Fibroblast of mammary gland (primary cell): ENCODE measurements around the gene FAM171A2.

ENCODE experiments used
- DNase-seq: peaks from one replicate; pipeline ENCODE4 v3.0.0-alpha.2; 2010; ENCODE audit warnings: low read depth
- H3K4me3 ChIP-seq: 2 replicates; pipeline ENCODE4 v1.5.1; 2011; ENCODE audit warnings: low read depth, mild to moderate bottlenecking, low read length, moderate library complexity; ENCODE audit not compliant: control insufficient read depth
- CTCF ChIP-seq: conservative IDR thresholded peaks from 2 replicates; pipeline ENCODE4 v1.5.1; 2011; ENCODE audit warnings: low read depth, low read length, inconsistent platforms; ENCODE audit not compliant: control insufficient read depth, insufficient read depth

FAM171A2 gene

GRCh38 chr17:44387804-44388203, 24.2 kb upstream of the FAM171A2 start:
- no peak for DNase-seq
- TF ChIP-seq CTCF = no peak
- H3K4me3 ChIP-seq = no peak overlapping the region

- no peak for DNase-seq
- H3K4me3 ChIP-seq = no peak overlapping the region
- no peak for TF ChIP-seq CTCF
These were observed 22.5 kb upstream of the FAM171A2 start for GRCh38 chr17:44386182-44386525.

- TF ChIP-seq CTCF = no peak
- peak overlapping the region; percentile 52 for H3K4me3 ChIP-seq
- DNase-seq = peak; percentile 51
These were observed 21.9 kb upstream of the FAM171A2 start for GRCh38 chr17:44385287-44386181.

- peak overlapping the region; percentile 52 for H3K4me3 ChIP-seq
- peak; percentile 8 for DNase-seq
- no peak for TF ChIP-seq CTCF
These were observed 21.2 kb upstream of the FAM171A2 start for GRCh38 chr17:44384823-44385286.

- TF ChIP-seq CTCF = no peak
- H3K4me3 ChIP-seq = no peak overlapping the region
- no peak for DNase-seq
These were observed 20.7 kb upstream of the FAM171A2 start for GRCh38 chr17:44384281-44384822.

GRCh38 chr17:44383861-44384260, 20.2 kb upstream of the FAM171A2 start:
- H3K4me3 ChIP-seq = no peak overlapping the region
- DNase-seq = no peak
- no peak for TF ChIP-seq CTCF
